Vagina (tissue), 2 donors: ENCODE results near the gene CYP4F12. TPM values are rescaled to one million over a fixed set of nuclear protein-coding genes. Genes with fewer than 3 reads are reported as not detected.

Experiments
- DNase-seq, 2 donors: peaks; one replicate each; pipeline ENCODE4 v3.0.0-alpha.2; 2017; ENCODE audit errors: extremely low spot score in 2 of 2
- H3K27ac ChIP-seq: fragments of 200-600 bp; sonication (generic); one replicate; pipeline ENCODE4 v1.5.1; 2019
- H3K27me3 ChIP-seq: fragments of 200-600 bp; sonication (generic); one replicate; pipeline ENCODE4 v1.5.1; 2019
- H3K36me3 ChIP-seq, 2 donors: fragments of 200-600 bp; sonication (generic); one replicate each; pipeline ENCODE4 v1.5.1; 2017 to 2019
- H3K4me1 ChIP-seq: fragments of 200-600 bp; sonication (generic); one replicate; pipeline ENCODE4 v1.5.1; 2019
- H3K4me3 ChIP-seq, 2 donors: fragments of 200-600 bp; sonication (generic); 1 replicate in 1 of 2; 2 replicates in 1 of 2; pipeline ENCODE4 v1.5.1; 2016 to 2019
- H3K9me3 ChIP-seq: fragments of 200-600 bp; sonication (generic); one replicate; pipeline ENCODE4 v1.5.1; 2019
- POLR2A ChIP-seq, 2 donors: fragments of 450-650 bp; IDR thresholded peaks; one replicate each; pipeline ENCODE4 v1.6.1; 2017; ENCODE audit warnings: antibody characterized with exemption in 2 of 2, mild to moderate bottlenecking in 2 of 2, moderate library complexity in 2 of 2
- POLR2AphosphoS5 ChIP-seq, 2 donors: sonication (generic); formaldehyde crosslinking; IDR thresholded peaks; one replicate each; pipeline ENCODE4 v1.9.0; 2017; ENCODE audit warnings: antibody characterized with exemption in 2 of 2, mild to moderate bottlenecking in 2 of 2, low read depth in 1 of 2; ENCODE audit not compliant: insufficient read depth in 1 of 2
- intact Hi-C: fragments of 100-400 bp; cut with DNase I; formaldehyde crosslinking; loops from one replicate; pipeline ENCODE4 v1.15.1; 2023
- total RNA-seq: library from RNA; depleted of rRNA; stranded (reverse); fragments of >200 nt; gene quantifications from one replicate; pipeline ENCODE4 v1.2.3, GENCODE V29; 2016
- TF ChIP-seq, protein P1 (sequence below), 3 experiments: fragments of 450-650 bp in 2 of 3; fragments of 200-600 bp in 1 of 3; sonication (generic) in 1 of 3; IDR thresholded peaks; one replicate each; pipeline ENCODE4 v1.5.1; 2017 to 2019; ENCODE audit warnings: antibody characterized with exemption in 3 of 3, mild to moderate bottlenecking in 2 of 3, moderate library complexity in 2 of 3

CYP4F12 gene
- total RNA-seq, 1 donor from 2014 or later: 76.1 TPM

- Histone ChIP-seq H3K4me1 (peaks cover 25% of the 10 kb centered on the region), H3K36me3 (no peaks in the 10 kb centered on the region), H3K4me3 (no peak overlapping the region), H3K27ac (no peak overlapping the region), H3K9me3 (no peaks in the 10 kb centered on the region), H3K27me3 (no peaks in the 10 kb centered on the region)
- TF ChIP-seq, protein P1, sequence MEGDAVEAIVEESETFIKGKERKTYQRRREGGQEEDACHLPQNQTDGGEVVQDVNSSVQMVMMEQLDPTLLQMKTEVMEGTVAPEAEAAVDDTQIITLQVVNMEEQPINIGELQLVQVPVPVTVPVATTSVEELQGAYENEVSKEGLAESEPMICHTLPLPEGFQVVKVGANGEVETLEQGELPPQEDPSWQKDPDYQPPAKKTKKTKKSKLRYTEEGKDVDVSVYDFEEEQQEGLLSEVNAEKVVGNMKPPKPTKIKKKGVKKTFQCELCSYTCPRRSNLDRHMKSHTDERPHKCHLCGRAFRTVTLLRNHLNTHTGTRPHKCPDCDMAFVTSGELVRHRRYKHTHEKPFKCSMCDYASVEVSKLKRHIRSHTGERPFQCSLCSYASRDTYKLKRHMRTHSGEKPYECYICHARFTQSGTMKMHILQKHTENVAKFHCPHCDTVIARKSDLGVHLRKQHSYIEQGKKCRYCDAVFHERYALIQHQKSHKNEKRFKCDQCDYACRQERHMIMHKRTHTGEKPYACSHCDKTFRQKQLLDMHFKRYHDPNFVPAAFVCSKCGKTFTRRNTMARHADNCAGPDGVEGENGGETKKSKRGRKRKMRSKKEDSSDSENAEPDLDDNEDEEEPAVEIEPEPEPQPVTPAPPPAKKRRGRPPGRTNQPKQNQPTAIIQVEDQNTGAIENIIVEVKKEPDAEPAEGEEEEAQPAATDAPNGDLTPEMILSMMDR (IDR thresholded peaks at IDR 0.05): no peak
- TF ChIP-seq POLR2AphosphoS5 (IDR thresholded peaks at IDR 0.05; ENCODE audit: insufficient read depth in 1 of 2, low read depth in 1 of 2): no peak
- no peak for TF ChIP-seq POLR2A (IDR thresholded peaks at IDR 0.05)
- intact Hi-C loops: no loop called here
- no peak for DNase-seq
These were observed 29.6 kb downstream of the CYP4F12 start for GRCh38 chr19:15702534-15702930.

DNA sequence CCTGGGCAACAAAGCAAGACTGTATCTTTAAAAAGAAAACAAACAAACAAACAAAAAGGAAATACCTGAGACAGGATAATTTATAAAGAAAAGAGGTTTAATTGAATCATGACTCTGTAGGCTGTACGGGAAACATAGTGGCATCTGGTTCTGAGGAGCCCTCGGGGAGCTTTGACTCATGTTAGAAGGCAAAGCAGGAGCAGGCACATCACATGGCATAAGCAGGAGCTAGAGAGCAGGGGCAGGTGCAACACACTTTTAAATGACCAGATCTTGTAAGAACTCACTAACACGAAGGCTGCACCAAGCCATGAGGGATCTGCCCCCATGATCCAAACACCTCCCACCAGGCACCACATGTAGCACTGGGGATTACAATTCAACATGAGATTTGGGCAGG, 41.8 kb downstream of the CYP4F12 start:
- Histone ChIP-seq H3K4me3 (no peak overlapping the region), H3K9me3 (no peaks in the 10 kb centered on the region), H3K27me3 (no peaks in the 10 kb centered on the region), H3K36me3 (no peaks in the 10 kb centered on the region), H3K27ac (no peak overlapping the region), H3K4me1 (no peaks in the 10 kb centered on the region)
- no peak for DNase-seq
- TF ChIP-seq POLR2AphosphoS5 (IDR thresholded peaks at IDR 0.05; ENCODE audit: insufficient read depth in 1 of 2, low read depth in 1 of 2): no peak
- TF ChIP-seq, protein P1 (IDR thresholded peaks at IDR 0.05): no peak
- TF ChIP-seq POLR2A (IDR thresholded peaks at IDR 0.05): no peak
- intact Hi-C loops: no loop called here

DNA sequence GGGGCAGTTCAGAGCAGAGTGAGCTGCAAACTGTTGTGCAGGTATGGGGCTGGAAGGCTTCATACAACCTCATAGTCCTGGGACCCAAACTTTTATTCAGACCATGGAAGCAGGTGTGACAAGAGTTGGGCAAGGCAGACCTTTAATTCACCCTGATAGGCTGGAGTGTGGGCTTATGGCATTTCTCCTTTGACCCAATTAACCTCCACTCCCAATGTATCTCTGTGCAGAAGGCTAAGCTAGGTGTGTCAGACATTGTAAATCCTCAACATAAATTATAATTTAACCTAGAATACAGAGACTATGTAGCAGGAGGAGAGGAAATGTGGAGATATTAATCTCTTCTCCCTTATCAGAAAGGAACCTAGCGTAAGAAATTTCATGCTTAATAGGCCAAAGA, 42.8 kb downstream of the CYP4F12 start:
- Histone ChIP-seq H3K4me3 (no peak overlapping the region), H3K9me3 (no peaks in the 10 kb centered on the region), H3K27me3 (no peaks in the 10 kb centered on the region), H3K27ac (no peak overlapping the region), H3K4me1 (no peaks in the 10 kb centered on the region), H3K36me3 (no peaks in the 10 kb centered on the region)
- DNase-seq: no peak
- intact Hi-C loops: no loop called here
- no peak for TF ChIP-seq POLR2AphosphoS5 (IDR thresholded peaks at IDR 0.05; ENCODE audit: insufficient read depth in 1 of 2, low read depth in 1 of 2)

GRCh38 chr19:15717809-15718208, 44.9 kb downstream of the CYP4F12 start:
- Histone ChIP-seq H3K9me3 (no peaks in the 10 kb centered on the region), H3K4me1 (no peaks in the 10 kb centered on the region), H3K36me3 (no peaks in the 10 kb centered on the region), H3K27ac (no peak overlapping the region), H3K27me3 (no peaks in the 10 kb centered on the region), H3K4me3 (no peak overlapping the region)
- DNase-seq: no peak
- TF ChIP-seq, protein P1 (IDR thresholded peaks at IDR 0.05): no peak
- no peak for TF ChIP-seq POLR2AphosphoS5 (IDR thresholded peaks at IDR 0.05; ENCODE audit: insufficient read depth in 1 of 2, low read depth in 1 of 2)
- TF ChIP-seq POLR2A (IDR thresholded peaks at IDR 0.05): no peak
- intact Hi-C loops: no loop called here

GRCh38 chr19:15721268-15721667, 48.4 kb downstream of the CYP4F12 start:
- intact Hi-C loops: no loop called here
- Histone ChIP-seq H3K27ac (no peak overlapping the region), H3K4me1 (no peaks in the 10 kb centered on the region), H3K36me3 (no peaks in the 10 kb centered on the region), H3K9me3 (no peaks in the 10 kb centered on the region), H3K27me3 (no peaks in the 10 kb centered on the region), H3K4me3 (no peak overlapping the region)
- no peak for DNase-seq
- TF ChIP-seq, protein P1 (IDR thresholded peaks at IDR 0.05): no peak
- TF ChIP-seq POLR2AphosphoS5 (IDR thresholded peaks at IDR 0.05; ENCODE audit: insufficient read depth in 1 of 2, low read depth in 1 of 2) (no peak), POLR2A (IDR thresholded peaks at IDR 0.05) (no peak)

DNA sequence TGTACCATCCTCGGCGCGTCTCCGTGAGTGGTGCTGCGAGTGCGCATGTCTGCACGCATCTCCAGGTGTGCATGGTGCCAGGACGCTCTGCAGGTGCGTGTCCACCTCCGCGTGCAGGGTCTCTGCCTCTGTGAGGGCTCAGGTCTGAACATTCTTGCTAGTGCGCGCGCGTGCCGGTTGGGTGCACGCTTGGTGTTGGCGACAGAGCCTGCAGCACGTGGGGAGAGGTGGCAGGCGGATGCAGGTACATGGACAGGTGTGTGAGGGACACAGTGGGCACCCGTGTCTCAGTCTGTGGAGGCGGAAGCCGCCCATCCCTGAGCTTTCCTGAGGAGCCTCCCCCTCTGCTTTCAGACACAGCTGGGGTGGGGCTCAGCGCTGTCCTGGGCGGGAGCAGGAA, 50.1 kb downstream of the CYP4F12 start:
- no peaks in the 10 kb centered on the region for H3K36me3 ChIP-seq
- no peak overlapping the region for H3K4me3 ChIP-seq
- H3K4me1 ChIP-seq: no peaks in the 10 kb centered on the region
- no peak for DNase-seq
- H3K9me3 ChIP-seq: no peaks in the 10 kb centered on the region
- TF ChIP-seq, protein P1 (IDR thresholded peaks at IDR 0.05): no peak
- TF ChIP-seq POLR2AphosphoS5 (IDR thresholded peaks at IDR 0.05; ENCODE audit: insufficient read depth in 1 of 2, low read depth in 1 of 2) (no peak), POLR2A (IDR thresholded peaks at IDR 0.05) (no peak)
- no peak overlapping the region for H3K27ac ChIP-seq
- no peaks in the 10 kb centered on the region for H3K27me3 ChIP-seq
- intact Hi-C loops: no loop called here
